H1 (cell line): ENCODE data around the gene IL13. TPM values are rescaled to one million over a fixed set of nuclear protein-coding genes. Genes with fewer than 3 reads are reported as not detected.

Source experiments
- CTCF ChIA-PET: fragments of 300-600 bp; sonication (Branson Sonifier 250); formaldehyde crosslinking; loops from one replicate; lab custom pipeline; 2021; ENCODE audit not compliant: partially characterized antibody; lab: Charles Lee
- POLR2A ChIA-PET: fragments of 300-600 bp; sonication (Branson Sonifier 250); formaldehyde crosslinking; loops from one replicate; lab custom pipeline; 2021; ENCODE audit warnings: inconsistent platforms; ENCODE audit not compliant: partially characterized antibody; lab: Charles Lee
- DNase-seq, 2 experiments: peaks; one replicate each; pipeline versions ENCODE4 v3.0.0 to v3.0.0-alpha.2; 2010 to 2022; ENCODE audit warnings: low spot score in 2 of 2, low read depth in 1 of 2, mixed read lengths in 1 of 2
- FAIRE-seq: peaks from 2 replicates; lab custom pipeline; 2011; peaks lifted over from hg19 to GRCh38; lab: Jason Lieb, UNC
- H2AFZ ChIP-seq: 2 replicates; pipeline ENCODE4 v1.8.1; 2012; ENCODE audit warnings: low read length, inconsistent platforms
- H2AK5ac ChIP-seq: 2 replicates; pipeline ENCODE4 v1.6.1; 2013; ENCODE audit warnings: low read depth, low read length
- H2BK120ac ChIP-seq: replicated peaks from 2 replicates; pipeline ENCODE3; 2013; ENCODE audit warnings: low read depth, low read length, inconsistent platforms
- H2BK12ac ChIP-seq: 2 replicates; pipeline ENCODE4 v1.6.1; 2013; ENCODE audit warnings: low read depth, low read length
- H2BK15ac ChIP-seq: 2 replicates; pipeline ENCODE4 v1.6.1; 2013; ENCODE audit warnings: low read length
- H2BK20ac ChIP-seq: 2 replicates; pipeline ENCODE4 v1.6.1; 2013; ENCODE audit warnings: low read length
- H2BK5ac ChIP-seq: 2 replicates; pipeline ENCODE4 v1.6.1; 2013; ENCODE audit warnings: low read depth, low read length
- H3K14ac ChIP-seq: 2 replicates; pipeline ENCODE4 v1.6.1; 2013; ENCODE audit warnings: inconsistent platforms; ENCODE audit not compliant: insufficient read length
- H3K18ac ChIP-seq: 2 replicates; pipeline ENCODE4 v1.6.1; 2013; ENCODE audit warnings: low read length; ENCODE audit errors: extremely low read depth
- H3K23ac ChIP-seq: 2 replicates; pipeline ENCODE4 v1.6.1; 2013; ENCODE audit warnings: inconsistent platforms; ENCODE audit not compliant: insufficient read length
- H3K23me2 ChIP-seq: 2 replicates; pipeline ENCODE4 v1.6.1; 2013; ENCODE audit warnings: low read depth, low read length
- H3K27ac ChIP-seq: 2 replicates; pipeline ENCODE4 v1.6.1; 2011; ENCODE audit warnings: low read depth, low read length, inconsistent platforms
- H3K27me3 ChIP-seq, 4 experiments: replicated peaks in 1 of 4; 1 replicate in 1 of 4; 2 replicates in 3 of 4; pipeline versions ENCODE4 v1.6.1 to v1.8.1; 2011 to 2013; ENCODE audit warnings: low read length in 3 of 4, mild to moderate bottlenecking in 3 of 4, inconsistent platforms in 2 of 4, mixed read lengths in 2 of 4, moderate library complexity in 1 of 4; ENCODE audit not compliant: control insufficient read depth in 3 of 4, insufficient read depth in 3 of 4; ENCODE audit errors: extremely low read depth in 1 of 4
- H3K36me3 ChIP-seq, 4 experiments: 2 replicates each; pipeline versions ENCODE4 v1.6.1 to v1.8.1; 2011 to 2013; ENCODE audit warnings: mild to moderate bottlenecking in 4 of 4, low read length in 3 of 4, moderate library complexity in 2 of 4, control low read depth in 1 of 4, inconsistent platforms in 1 of 4; ENCODE audit not compliant: insufficient read depth in 4 of 4, control insufficient read depth in 2 of 4
- H3K4ac ChIP-seq: replicated peaks from 2 replicates; pipeline ENCODE3; 2013; ENCODE audit warnings: low read length, low read depth, mixed read lengths, inconsistent platforms; ENCODE audit not compliant: insufficient read length
- H3K4me1 ChIP-seq, 4 experiments: replicated peaks in 1 of 4; 1 replicate in 1 of 4; 2 replicates in 3 of 4; pipeline versions ENCODE4 v1.6.1 to v1.8.1; 2011 to 2013; ENCODE audit warnings: low read length in 3 of 4, inconsistent platforms in 2 of 4, mixed read lengths in 1 of 4; ENCODE audit not compliant: insufficient read depth in 4 of 4, control insufficient read depth in 3 of 4
- H3K4me2 ChIP-seq, 2 experiments: 2 replicates each; pipeline versions ENCODE4 v1.6.1 to v1.8.1; 2011 to 2013; ENCODE audit warnings: low read depth in 2 of 2, low read length in 2 of 2, control low read depth in 1 of 2, inconsistent platforms in 1 of 2, mild to moderate bottlenecking in 1 of 2; ENCODE audit not compliant: insufficient read depth in 1 of 2
- H3K4me3 ChIP-seq, 4 experiments: fragments of 200-600, 300-600 bp in 1 of 4; sonication (generic), shearing (Covaris generic), sonication (Bioruptor Twin) in 1 of 4; 2 replicates each; pipeline versions ENCODE4 v1.5.1 to v1.8.1; 2011 to 2016; ENCODE audit warnings: low read length in 4 of 4, low read depth in 3 of 4, control low read depth in 2 of 4, inconsistent platforms in 2 of 4, mild to moderate bottlenecking in 2 of 4, mixed read lengths in 1 of 4, moderate library complexity in 1 of 4; ENCODE audit not compliant: insufficient read depth in 2 of 4; ENCODE audit errors: extremely low read depth in 1 of 4
- H3K56ac ChIP-seq: replicated peaks from 2 replicates; pipeline ENCODE3; 2013; ENCODE audit warnings: low read depth, mild to moderate bottlenecking, mixed read lengths, low read length, inconsistent platforms; ENCODE audit not compliant: insufficient read length
- H3K79me1 ChIP-seq: 2 replicates; pipeline ENCODE4 v1.6.1; 2013; ENCODE audit warnings: low read depth, low read length, control low read depth
- H3K79me2 ChIP-seq, 2 experiments: 2 replicates each; pipeline versions ENCODE4 v1.6.1 to v1.8.1; 2012 to 2013; ENCODE audit warnings: low read length in 2 of 2, mild to moderate bottlenecking in 2 of 2, inconsistent platforms in 1 of 2; ENCODE audit not compliant: insufficient read depth in 2 of 2, control insufficient read depth in 1 of 2
- H3K9ac ChIP-seq, 4 experiments: replicated peaks in 1 of 4; 1 replicate in 1 of 4; 2 replicates in 3 of 4; pipeline versions ENCODE4 v1.6.1 to v1.8.1; 2011 to 2013; ENCODE audit warnings: low read depth in 3 of 4, low read length in 3 of 4, control low read depth in 2 of 4, mild to moderate bottlenecking in 2 of 4, moderate library complexity in 2 of 4, inconsistent platforms in 1 of 4; ENCODE audit errors: extremely low read depth in 1 of 4
- H3K9me3 ChIP-seq, 2 experiments: 2 replicates each; pipeline versions ENCODE4 v1.6.1 to v1.8.1; 2012 to 2013; ENCODE audit warnings: mild to moderate bottlenecking in 2 of 2, moderate library complexity in 2 of 2, control low read depth in 1 of 2, inconsistent platforms in 1 of 2, low read depth in 1 of 2, low read length in 1 of 2, mixed read lengths in 1 of 2; ENCODE audit not compliant: insufficient read depth in 2 of 2
- H4K20me1 ChIP-seq, 2 experiments: replicated peaks in 1 of 2; 2 replicates each; pipeline versions ENCODE3 to v1.8.1; 2011 to 2013; ENCODE audit warnings: inconsistent platforms in 2 of 2, low read length in 2 of 2, mild to moderate bottlenecking in 1 of 2; ENCODE audit not compliant: insufficient read depth in 2 of 2, control insufficient read depth in 1 of 2
- H4K5ac ChIP-seq: 2 replicates; pipeline ENCODE4 v1.6.1; 2013; ENCODE audit warnings: low read length, low read depth, mixed read lengths, inconsistent platforms; ENCODE audit not compliant: insufficient read length
- H4K8ac ChIP-seq: 2 replicates; pipeline ENCODE4 v1.8.0; 2013; ENCODE audit warnings: mild to moderate bottlenecking, moderate library complexity, low read length, inconsistent platforms; ENCODE audit not compliant: insufficient read depth; ENCODE audit errors: extremely low read depth
- H4K91ac ChIP-seq: replicated peaks from 2 replicates; pipeline ENCODE3; 2013; ENCODE audit warnings: low read length, mixed read lengths, inconsistent platforms; ENCODE audit not compliant: insufficient read length
- MAX ChIP-seq: IDR thresholded peaks from 2 replicates; pipeline ENCODE4 v1.6.1; 2012; ENCODE audit warnings: inconsistent platforms
- polyA plus RNA-seq, 7 experiments: library from polyadenylated mRNA; depleted of rRNA in 3 of 7; stranded (reverse) in 5 of 7; unstranded in 2 of 7; fragments of >200 nt in 5 of 7; fragments of 200-250 nt in 2 of 7; gene quantifications; 1 replicate in 5 of 7; 2 replicates in 1 of 7; 4 replicates in 1 of 7; pipeline versions ENCODE4 v1.2.1 to v1.2.3, GENCODE V29; 2011 to 2013; ENCODE audit warnings: missing spikeins in 2 of 7, mixed read lengths in 2 of 7
- total RNA-seq: library from RNA; stranded (reverse); fragmentation: NEBNext Ultra II Directional; extraction: Animal tissue kit (Norgen Biotek cat#: 25700); gene quantifications from 2 replicates; pipeline ENCODE4 v1.2.1, GENCODE V29; 2021

Gene IL13
- total and polyA plus RNA-seq, 2 of the 8 experiments (the other 6 are each of a cell fraction or from before 2014, with no cell fraction given): not detected

GRCh38 chr5:132622608-132623007 lies 35.4 kb upstream of the IL13 start:
- FAIRE-seq: no peak
- Histone ChIP-seq H3K27me3 (no peaks in the 10 kb centered on the region), H3K56ac (no peak overlapping the region), H3K36me3 (peaks cover 0 to 9% (median 4%) of the 10 kb centered on the region in 4 experiments; a peak in 2 of 8 replicates), H4K91ac (no peak overlapping the region), H3K79me1 (no peaks in the 10 kb centered on the region), H4K8ac (no peak overlapping the region), H2AFZ (no peak overlapping the region), H2BK20ac (no peak overlapping the region), H2BK120ac (no peak overlapping the region), H3K4me3 (no peak overlapping the region), H2BK5ac (no peak overlapping the region), H3K23me2 (no peaks in the 10 kb centered on the region), H3K14ac (no peak overlapping the region), H4K20me1 (no peaks in the 10 kb centered on the region), H2AK5ac (no peak overlapping the region), H3K9me3 (no peaks in the 10 kb centered on the region), H3K9ac (no peak overlapping the region), H3K18ac (no peak overlapping the region), H3K27ac (no peak overlapping the region), H4K5ac (no peak overlapping the region), H3K79me2 (no peaks in the 10 kb centered on the region), H2BK12ac (no peak overlapping the region), H3K23ac (no peak overlapping the region), H3K4me2 (no peak overlapping the region), H3K4ac (no peak overlapping the region), H2BK15ac (no peak overlapping the region), H3K4me1 (no peaks in the 10 kb centered on the region)
- CTCF ChIA-PET: no interaction called here
- TF ChIP-seq MAX: no peak
- POLR2A ChIA-PET: no interaction called here
- DNase-seq: no peak
